M059J (cell line): ENCODE data around the gene CLC. TPM values are rescaled to one million over a fixed set of nuclear protein-coding genes. Genes with fewer than 3 reads are reported as not detected.
"Not testable (repeated sequence)": the region's sequence is repeated elsewhere in the genome, so short reads cannot be mapped to it uniquely, and the experiment has no call there.

Experiments
- DNase-seq: peaks from one replicate; pipeline ENCODE4 v3.0.0-alpha.2; 2012; ENCODE audit warnings: low read depth
- total RNA-seq: library from RNA; depleted of rRNA; stranded (reverse); fragments of >200 nt; shearing (Covaris generic); gene quantifications from 2 replicates; pipeline ENCODE4 v1.2.3, GENCODE V29; 2014

Gene CLC
- total RNA-seq, 1 experiment from 2014 or later = not detected

GRCh38 chr19:39729594-39729993, 8.2 kb downstream of the CLC start:
- DNase-seq = no peak

GRCh38 chr19:39728040-39728439, 9.8 kb downstream of the CLC start:
- DNase-seq = no peak

- no peak for DNase-seq
Measured at GRCh38 chr19:39727070-39727800, 10.6 kb downstream of the CLC start.

GRCh38 chr19:39725995-39726394, 11.8 kb downstream of the CLC start:
- DNase-seq = no peak

- not testable (repeated sequence) for DNase-seq
Measured at GRCh38 chr19:39720144-39720543, 17.7 kb downstream of the CLC start.

- DNase-seq = no peak
Measured at GRCh38 chr19:39710333-39710890, 27.4 kb downstream of the CLC start.

GRCh38 chr19:39709026-39709872, 28.6 kb downstream of the CLC start:
- DNase-seq = no peak

GRCh38 chr19:39708594-39708993, 29.2 kb downstream of the CLC start:
- no peak for DNase-seq

- no peak for DNase-seq
Measured at GRCh38 chr19:39705578-39706188, 32.1 kb downstream of the CLC start.

- no peak for DNase-seq
Measured at GRCh38 chr19:39704181-39705044, 33.4 kb downstream of the CLC start, which contains the start of gene LGALS14. TSS of gene LGALS14 (plus strand) at chr19:39704481. CDS start at chr19:39704529, 48 bp downstream.

- DNase-seq = no peak
Measured at GRCh38 chr19:39701291-39701690, 36.5 kb downstream of the CLC start.

- DNase-seq = no peak
Measured at GRCh38 chr19:39698535-39698934, 39.3 kb downstream of the CLC start.

- peak; percentile 52 for DNase-seq
Measured at GRCh38 chr19:39696387-39696786, 41.4 kb downstream of the CLC start.

- DNase-seq = no peak
Measured at GRCh38 chr19:39695759-39696158, 42.1 kb downstream of the CLC start.

GRCh38 chr19:39692822-39693221, 45.0 kb downstream of the CLC start:
- DNase-seq = no peak

- no peak for DNase-seq
Measured at GRCh38 chr19:39692166-39692565, 45.7 kb downstream of the CLC start.

GRCh38 chr19:39688637-39689036, 49.2 kb downstream of the CLC start:
- DNase-seq = not testable (repeated sequence)

- no peak for DNase-seq
Measured at GRCh38 chr19:39686739-39687138, 51.1 kb downstream of the CLC start.

GRCh38 chr19:39684267-39684666, 53.6 kb downstream of the CLC start:
- DNase-seq = peak; percentile 38

GRCh38 chr19:39681416-39681815, 56.4 kb downstream of the CLC start:
- no peak for DNase-seq
